Measurements from ENCODE around the gene ST7L. TPM values are rescaled to one million over a fixed set of nuclear protein-coding genes. Genes with fewer than 3 reads are reported as not detected.

Gene ST7L
- total RNA-seq, 2 experiments from 2014 or later = 10.0 to 10.6 TPM

- H3K27ac Mint-ChIP-seq = no peak overlapping the region
- H3K27me3 Mint-ChIP-seq = no peaks in the 10 kb centered on the region
- CTCF ChIA-PET = no interaction called here
- intact Hi-C loops (cut with DNase I, micrococcal nuclease) = no loop called here
- H3K4me1 Mint-ChIP-seq = peaks cover 2% of the 10 kb centered on the region
- H3K9me3 Mint-ChIP-seq (ENCODE audit: low read depth) = no peaks in the 10 kb centered on the region
- POLR2A ChIA-PET = no interaction called here
- DNase-seq (no peak), ATAC-seq (no peak)
- H3K36me3 Mint-ChIP-seq (ENCODE audit: low read depth) = peaks cover 3% of the 10 kb centered on the region
- no peak overlapping the region for H3K4me3 Mint-ChIP-seq
Measured at GRCh38 chr1:112544751-112545150, 74.2 kb downstream of the ST7L start.

GRCh38 chr1:112544011-112544688 is 74.8 kb downstream of the ST7L start:
- H3K9me3 Mint-ChIP-seq (ENCODE audit: low read depth) = no peaks in the 10 kb centered on the region
- POLR2A ChIA-PET = no interaction called here
- H3K36me3 Mint-ChIP-seq (ENCODE audit: low read depth) = peaks cover 3% of the 10 kb centered on the region
- ATAC-seq = no peak
- H3K27me3 Mint-ChIP-seq = no peaks in the 10 kb centered on the region
- DNase-seq = no peak
- no peak overlapping the region for H3K27ac Mint-ChIP-seq
- no peak overlapping the region for H3K4me3 Mint-ChIP-seq
- CTCF ChIA-PET = interaction anchor here (0.5 to 0.7 kb wide), 2 partner anchors 74 to 1482 kb away, joined by 3 to 4 read pairs; no protein-coding TSS in a partner anchor
- peaks cover 2% of the 10 kb centered on the region for H3K4me1 Mint-ChIP-seq
- intact Hi-C loops (cut with DNase I, micrococcal nuclease) = no loop called here

- ATAC-seq = no peak
- no peak overlapping the region for H3K27ac Mint-ChIP-seq
- ChIA-PET POLR2A (no interaction called here), CTCF (interaction anchor here (0.8 to 1.2 kb wide), 3 partner anchors 13 to 77 kb away, joined by 3 read pairs; no protein-coding TSS in a partner anchor)
- peaks cover 2% of the 10 kb centered on the region for H3K4me1 Mint-ChIP-seq
- no peak for DNase-seq
- peaks cover 3% of the 10 kb centered on the region for H3K36me3 Mint-ChIP-seq (ENCODE audit: low read depth)
- no peaks in the 10 kb centered on the region for H3K9me3 Mint-ChIP-seq (ENCODE audit: low read depth)
- H3K27me3 Mint-ChIP-seq = no peaks in the 10 kb centered on the region
- H3K4me3 Mint-ChIP-seq = no peak overlapping the region
- intact Hi-C loops (cut with DNase I, micrococcal nuclease) = no loop called here
Measured at GRCh38 chr1:112542206-112542973, 76.6 kb downstream of the ST7L start.

- intact Hi-C loops (cut with DNase I, micrococcal nuclease) = no loop called here
- ChIA-PET CTCF (interaction anchor here (0.8 to 1.1 kb wide), 2 partner anchors 12 to 76 kb away, joined by 3 read pairs; no protein-coding TSS in a partner anchor), POLR2A (no interaction called here)
- Mint-ChIP-seq H3K27me3 (no peaks in the 10 kb centered on the region), H3K36me3 (ENCODE audit: low read depth) (peaks cover 3% of the 10 kb centered on the region), H3K27ac (no peak overlapping the region), H3K4me3 (no peak overlapping the region), H3K9me3 (ENCODE audit: low read depth) (no peaks in the 10 kb centered on the region), H3K4me1 (peaks cover 2% of the 10 kb centered on the region)
- ATAC-seq (no peak), DNase-seq (no peak)
Measured at GRCh38 chr1:112541299-112541698, 77.6 kb downstream of the ST7L start.

- H3K27me3 Mint-ChIP-seq = no peaks in the 10 kb centered on the region
- H3K27ac Mint-ChIP-seq = no peak overlapping the region
- H3K36me3 Mint-ChIP-seq (ENCODE audit: low read depth) = peaks cover 3% of the 10 kb centered on the region
- peaks cover 2% of the 10 kb centered on the region for H3K4me1 Mint-ChIP-seq
- POLR2A ChIA-PET = no interaction called here
- intact Hi-C loops (cut with DNase I, micrococcal nuclease) = no loop called here
- H3K9me3 Mint-ChIP-seq (ENCODE audit: low read depth) = no peaks in the 10 kb centered on the region
- CTCF ChIA-PET = no interaction called here
- H3K4me3 Mint-ChIP-seq = no peak overlapping the region
- DNase-seq = no peak
- no peak for ATAC-seq
Measured at GRCh38 chr1:112540226-112540794, 78.6 kb downstream of the ST7L start.

- no peak for DNase-seq
- Mint-ChIP-seq H3K9me3 (ENCODE audit: low read depth) (no peaks in the 10 kb centered on the region), H3K4me3 (no peak overlapping the region), H3K27me3 (no peaks in the 10 kb centered on the region), H3K4me1 (no peaks in the 10 kb centered on the region), H3K27ac (no peak overlapping the region), H3K36me3 (ENCODE audit: low read depth) (peaks cover 3% of the 10 kb centered on the region)
- CTCF ChIA-PET = interaction anchor here (0.7 to 0.9 kb wide), 2 partner anchors 147 to 1467 kb away, joined by 3 read pairs; no protein-coding TSS in a partner anchor
- POLR2A ChIA-PET = no interaction called here
- ATAC-seq = no peak
- intact Hi-C loops (cut with DNase I, micrococcal nuclease) = no loop called here
Measured at GRCh38 chr1:112538883-112539282, 80.1 kb downstream of the ST7L start.

GRCh38 chr1:112537456-112537855 is 81.5 kb downstream of the ST7L start:
- Mint-ChIP-seq H3K27me3 (no peaks in the 10 kb centered on the region), H3K36me3 (ENCODE audit: low read depth) (peaks cover 3% of the 10 kb centered on the region), H3K9me3 (ENCODE audit: low read depth) (no peaks in the 10 kb centered on the region), H3K27ac (no peak overlapping the region), H3K4me3 (no peak overlapping the region), H3K4me1 (no peaks in the 10 kb centered on the region)
- ChIA-PET POLR2A (no interaction called here), CTCF (interaction anchor here (0.7 to 1.2 kb wide), 2 partner anchors 36 to 94 kb away, joined by 3 to 4 read pairs; no protein-coding TSS in a partner anchor)
- intact Hi-C loops (cut with DNase I, micrococcal nuclease) = no loop called here
- ATAC-seq = no peak
- no peak for DNase-seq

- DNase-seq = no peak
- no peak for ATAC-seq
- intact Hi-C loops (cut with DNase I, micrococcal nuclease) = no loop called here
- ChIA-PET CTCF (no interaction called here), POLR2A (no interaction called here)
- no peaks in the 10 kb centered on the region for H3K4me1 Mint-ChIP-seq
- H3K27me3 Mint-ChIP-seq = no peaks in the 10 kb centered on the region
- H3K9me3 Mint-ChIP-seq (ENCODE audit: low read depth) = no peaks in the 10 kb centered on the region
- H3K36me3 Mint-ChIP-seq (ENCODE audit: low read depth) = no peaks in the 10 kb centered on the region
- no peak overlapping the region for H3K4me3 Mint-ChIP-seq
- H3K27ac Mint-ChIP-seq = no peak overlapping the region
Measured at GRCh38 chr1:112536561-112536960, 82.4 kb downstream of the ST7L start.

GRCh38 chr1:112533029-112533428 is 85.9 kb downstream of the ST7L start:
- Mint-ChIP-seq H3K27me3 (no peaks in the 10 kb centered on the region), H3K27ac (no peak overlapping the region), H3K4me3 (no peak overlapping the region), H3K4me1 (no peaks in the 10 kb centered on the region), H3K9me3 (ENCODE audit: low read depth) (no peaks in the 10 kb centered on the region), H3K36me3 (ENCODE audit: low read depth) (peaks cover under 1% of the 10 kb centered on the region)
- ATAC-seq (no peak), DNase-seq (no peak)
- ChIA-PET POLR2A (no interaction called here), CTCF (interaction anchor here (1.2 kb wide), 1 partner anchor 187 kb away, joined by 3 read pairs; no protein-coding TSS in a partner anchor)
- intact Hi-C loops (cut with DNase I, micrococcal nuclease) = no loop called here

- ChIA-PET CTCF (no interaction called here), POLR2A (no interaction called here)
- Mint-ChIP-seq H3K4me1 (no peaks in the 10 kb centered on the region), H3K4me3 (no peak overlapping the region), H3K36me3 (ENCODE audit: low read depth) (peaks cover 3% of the 10 kb centered on the region), H3K9me3 (ENCODE audit: low read depth) (no peaks in the 10 kb centered on the region), H3K27ac (no peak overlapping the region), H3K27me3 (no peaks in the 10 kb centered on the region)
- ATAC-seq (no peak), DNase-seq (no peak)
- intact Hi-C loops (cut with DNase I, micrococcal nuclease) = no loop called here
Measured at GRCh38 chr1:112532064-112532463, 86.9 kb downstream of the ST7L start.

GRCh38 chr1:112530832-112531231 is 88.1 kb downstream of the ST7L start:
- POLR2A ChIA-PET = no interaction called here
- H3K4me1 Mint-ChIP-seq = no peaks in the 10 kb centered on the region
- no peak for ATAC-seq
- intact Hi-C loops (cut with DNase I, micrococcal nuclease) = no loop called here
- no peaks in the 10 kb centered on the region for H3K27me3 Mint-ChIP-seq
- no peak overlapping the region for H3K4me3 Mint-ChIP-seq
- no peak overlapping the region for H3K27ac Mint-ChIP-seq
- CTCF ChIA-PET = interaction anchor here (0.9 to 1.5 kb wide), 3 partner anchors 9 to 188 kb away, joined by 3 read pairs; a partner anchor contains a TSS
- DNase-seq = no peak
- peaks cover 3% of the 10 kb centered on the region for H3K36me3 Mint-ChIP-seq (ENCODE audit: low read depth)
- H3K9me3 Mint-ChIP-seq (ENCODE audit: low read depth) = no peaks in the 10 kb centered on the region

- intact Hi-C loops (cut with DNase I, micrococcal nuclease) = no loop called here
- DNase-seq = no peak
- CTCF ChIA-PET = interaction anchor here (0.7 to 1.2 kb wide), 4 partner anchors 12 to 608 kb away, joined by 3 read pairs; no protein-coding TSS in a partner anchor
Measured at GRCh38 chr1:112529301-112529700, 89.6 kb downstream of the ST7L start.

More at GRCh38 chr1:112529301-112529700, 89.6 kb downstream of the ST7L start:
- no peaks in the 10 kb centered on the region for H3K27me3 Mint-ChIP-seq
- no peak overlapping the region for H3K4me3 Mint-ChIP-seq
- H3K27ac Mint-ChIP-seq = no peak overlapping the region
- POLR2A ChIA-PET = no interaction called here
- H3K36me3 Mint-ChIP-seq (ENCODE audit: low read depth) = peaks cover 3% of the 10 kb centered on the region
- no peak for ATAC-seq
- no peaks in the 10 kb centered on the region for H3K4me1 Mint-ChIP-seq
- H3K9me3 Mint-ChIP-seq (ENCODE audit: low read depth) = no peaks in the 10 kb centered on the region

Data from activated CD4-positive, alpha-beta T cell treated with anti-CD3 and anti-CD28 coated beads for 36 hours (primary cell).